ENCODE results near the gene DUSP28.

The DUSP28 gene

DNA sequence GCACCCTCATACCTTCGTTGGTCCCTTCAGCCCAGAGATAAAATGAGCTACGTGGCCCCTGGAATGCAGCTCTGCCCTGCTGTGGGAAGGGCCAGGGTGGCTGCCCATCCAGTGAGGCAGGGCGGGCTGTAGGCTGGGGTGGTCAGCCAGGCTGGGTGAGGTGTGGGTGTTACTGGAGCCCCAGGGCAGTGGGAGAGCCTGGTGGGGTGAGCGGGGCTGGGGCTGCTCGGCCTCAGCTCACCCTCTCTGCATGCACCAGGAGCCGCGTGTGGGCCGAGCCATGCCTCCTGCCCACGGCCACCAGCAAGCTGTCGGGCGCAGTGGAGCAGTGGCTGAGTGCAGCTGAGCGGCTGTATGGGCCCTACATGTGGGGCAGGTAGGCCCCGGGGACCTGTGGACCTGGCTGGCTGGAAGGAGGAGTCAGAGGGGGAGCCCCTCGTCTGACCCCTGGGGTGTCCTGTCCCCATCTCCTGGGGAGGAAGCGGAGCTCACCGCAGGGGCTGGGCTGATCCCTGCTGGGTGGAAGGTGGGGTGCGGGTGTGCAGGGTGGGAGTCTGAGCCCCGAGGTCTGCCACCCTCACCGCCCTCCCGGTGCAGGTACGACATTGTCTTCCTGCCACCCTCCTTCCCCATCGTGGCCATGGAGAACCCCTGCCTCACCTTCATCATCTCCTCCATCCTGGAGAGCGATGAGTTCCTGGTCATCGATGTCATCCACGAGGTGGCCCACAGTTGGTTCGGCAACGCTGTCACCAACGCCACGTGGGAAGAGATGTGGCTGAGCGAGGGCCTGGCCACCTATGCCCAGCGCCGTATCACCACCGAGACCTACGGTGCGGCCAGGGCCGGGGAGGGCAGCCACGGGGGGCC, 13.6 kb downstream of the DUSP28 start:
- no peak for DNase-seq

DNA sequence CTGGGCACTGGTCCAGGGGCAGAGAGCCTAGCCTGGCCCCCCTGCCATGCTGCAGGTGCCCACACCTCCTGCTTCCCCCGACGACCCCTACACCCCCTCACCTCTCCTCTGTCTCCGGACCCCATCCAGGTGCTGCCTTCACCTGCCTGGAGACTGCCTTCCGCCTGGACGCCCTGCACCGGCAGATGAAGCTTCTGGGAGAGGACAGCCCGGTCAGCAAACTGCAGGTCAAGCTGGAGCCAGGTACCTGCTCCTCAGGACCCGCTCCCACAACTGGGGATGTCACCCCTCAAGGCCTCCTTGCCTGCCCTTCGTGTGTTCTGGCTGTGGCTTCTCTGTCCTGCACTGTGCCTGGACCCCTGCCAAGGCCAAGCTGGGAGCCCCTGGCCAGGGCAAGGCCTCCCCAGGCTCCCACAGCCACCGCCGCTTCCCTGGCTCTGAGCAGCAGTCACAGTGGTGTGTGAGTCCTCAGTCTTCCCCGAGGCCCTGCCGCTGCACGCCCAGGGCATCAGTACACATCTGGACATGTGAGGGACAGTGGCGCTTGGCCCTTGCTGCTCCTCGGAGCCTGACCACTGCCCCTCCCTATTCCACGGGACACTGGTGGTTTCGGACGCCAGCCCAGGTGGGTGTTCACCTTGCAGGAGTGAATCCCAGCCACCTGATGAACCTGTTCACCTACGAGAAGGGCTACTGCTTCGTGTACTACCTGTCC, 14.4 kb downstream of the DUSP28 start:
- no peak for DNase-seq

DNA sequence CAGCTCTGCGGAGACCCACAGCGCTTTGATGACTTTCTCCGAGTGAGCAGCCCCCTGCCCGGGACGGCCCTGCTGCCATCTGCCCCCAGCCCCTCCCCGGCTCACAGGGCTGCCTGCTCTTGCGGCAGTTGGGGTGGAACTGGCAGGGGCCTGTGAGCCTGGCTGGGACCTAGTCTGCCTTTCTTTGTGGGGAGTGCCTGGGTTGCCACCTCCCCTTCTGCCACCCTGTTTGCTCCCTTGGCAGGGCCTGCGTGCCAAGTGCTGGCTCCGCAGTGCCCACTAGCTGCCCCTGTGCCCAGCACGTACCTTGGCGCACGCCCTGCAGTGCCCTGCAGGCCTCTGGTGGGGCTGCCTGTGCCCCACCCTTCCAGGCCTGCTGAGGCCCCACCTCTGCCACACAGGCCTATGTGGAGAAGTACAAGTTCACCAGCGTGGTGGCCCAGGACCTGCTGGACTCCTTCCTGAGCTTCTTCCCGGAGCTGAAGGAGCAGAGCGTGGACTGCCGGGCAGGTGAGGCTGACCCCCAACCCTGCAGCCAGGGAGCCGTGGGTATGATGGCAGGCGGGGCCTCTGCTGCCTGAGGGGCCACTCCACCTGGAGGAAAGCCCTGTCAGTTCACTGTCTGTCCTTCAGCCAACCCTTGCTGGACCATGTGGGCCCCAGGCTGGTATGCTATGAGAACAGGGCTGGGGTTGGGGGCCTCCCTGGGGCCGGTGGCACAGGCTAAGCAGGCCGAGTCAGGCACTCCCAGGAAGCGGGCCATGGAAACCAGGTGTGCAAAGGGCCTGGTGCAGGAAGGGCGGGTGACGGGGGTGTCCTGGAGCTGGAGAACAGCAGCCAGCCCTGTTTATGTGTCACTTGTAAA, 15.2 kb downstream of the DUSP28 start:
- no peak for DNase-seq

DNA sequence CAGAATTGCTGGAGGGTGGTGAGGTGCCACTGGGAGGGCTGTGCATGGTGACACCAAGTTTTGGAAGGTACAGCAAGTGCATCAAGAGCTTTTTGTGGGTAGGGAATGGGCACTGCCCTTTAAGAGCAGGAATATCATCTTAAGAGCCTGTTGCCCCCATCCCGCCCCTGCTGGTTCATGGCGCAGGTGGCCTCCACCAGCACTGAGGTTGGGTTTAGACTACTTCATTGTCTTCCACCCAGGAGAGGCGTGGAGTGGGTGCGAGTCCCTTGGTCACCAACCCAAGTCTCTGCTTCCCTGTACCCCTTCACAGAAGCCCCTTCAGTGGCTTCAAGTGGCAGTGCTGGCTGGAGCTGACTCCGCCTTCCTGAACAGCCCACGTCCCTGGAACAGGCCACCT, 15.9 kb downstream of the DUSP28 start:
- DNase-seq = no peak

DNA sequence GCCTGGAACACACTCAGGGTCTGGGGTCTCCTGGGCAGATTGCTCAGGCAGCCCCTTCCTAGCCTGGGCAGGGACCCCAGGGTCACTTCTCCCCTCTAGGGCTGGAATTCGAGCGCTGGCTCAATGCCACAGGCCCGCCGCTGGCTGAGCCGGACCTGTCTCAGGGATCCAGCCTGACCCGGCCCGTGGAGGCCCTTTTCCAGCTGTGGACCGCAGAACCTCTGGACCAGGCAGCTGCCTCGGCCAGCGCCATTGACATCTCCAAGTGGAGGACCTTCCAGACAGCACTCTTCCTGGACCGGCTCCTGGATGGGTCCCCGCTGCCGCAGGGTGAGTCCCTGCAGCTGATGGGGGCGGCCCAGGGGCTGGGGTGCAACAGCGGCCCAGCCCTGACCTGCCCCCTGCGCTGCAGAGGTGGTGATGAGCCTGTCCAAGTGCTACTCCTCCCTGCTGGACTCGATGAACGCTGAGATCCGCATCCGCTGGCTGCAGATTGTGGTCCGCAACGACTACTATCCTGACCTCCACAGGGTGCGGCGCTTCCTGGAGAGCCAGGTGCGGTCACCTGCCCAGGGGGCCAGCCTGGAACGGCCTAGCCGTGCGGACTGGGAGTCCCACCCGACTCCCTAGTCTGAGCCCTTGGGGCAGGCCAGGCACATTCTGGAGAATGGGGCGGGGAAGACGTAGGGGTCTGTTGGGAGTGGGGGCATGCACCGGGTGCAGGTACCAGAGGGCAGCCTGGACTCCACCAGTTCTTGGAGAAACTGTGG, 16.5 kb downstream of the DUSP28 start:
- DNase-seq = no peak

DNA sequence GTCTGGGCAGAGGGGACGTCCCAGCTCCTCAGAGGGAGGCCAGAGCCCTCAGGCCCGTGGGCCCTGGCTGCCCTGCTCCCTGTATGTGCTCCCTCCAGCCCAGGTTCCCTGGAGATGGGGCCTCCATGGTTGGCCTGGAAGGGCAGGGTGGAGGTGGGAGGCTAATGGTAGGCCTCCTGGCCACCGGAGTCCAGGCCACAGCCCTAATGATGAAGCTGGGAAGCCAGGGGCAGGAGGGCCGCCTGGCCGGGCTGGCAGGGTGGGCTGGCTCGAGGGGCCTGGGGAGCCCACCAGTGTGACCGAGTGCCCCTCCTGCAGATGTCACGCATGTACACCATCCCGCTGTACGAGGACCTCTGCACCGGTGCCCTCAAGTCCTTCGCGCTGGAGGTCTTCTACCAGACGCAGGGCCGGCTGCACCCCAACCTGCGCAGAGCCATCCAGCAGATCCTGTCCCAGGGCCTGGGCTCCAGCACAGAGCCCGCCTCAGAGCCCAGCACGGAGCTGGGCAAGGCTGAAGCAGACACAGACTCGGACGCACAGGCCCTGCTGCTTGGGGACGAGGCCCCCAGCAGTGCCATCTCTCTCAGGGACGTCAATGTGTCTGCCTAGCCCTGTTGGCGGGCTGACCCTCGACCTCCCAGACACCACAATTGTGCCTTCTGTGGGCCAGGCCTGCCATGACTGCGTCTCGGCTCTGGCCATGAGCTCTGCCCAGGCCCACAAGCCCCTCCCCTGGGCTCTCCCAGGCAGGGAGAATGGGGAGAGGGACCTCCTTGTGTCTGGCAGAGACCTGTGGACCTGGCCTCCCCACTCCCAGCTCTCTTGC, 17.3 kb downstream of the DUSP28 start:
- DNase-seq = no peak

DNA sequence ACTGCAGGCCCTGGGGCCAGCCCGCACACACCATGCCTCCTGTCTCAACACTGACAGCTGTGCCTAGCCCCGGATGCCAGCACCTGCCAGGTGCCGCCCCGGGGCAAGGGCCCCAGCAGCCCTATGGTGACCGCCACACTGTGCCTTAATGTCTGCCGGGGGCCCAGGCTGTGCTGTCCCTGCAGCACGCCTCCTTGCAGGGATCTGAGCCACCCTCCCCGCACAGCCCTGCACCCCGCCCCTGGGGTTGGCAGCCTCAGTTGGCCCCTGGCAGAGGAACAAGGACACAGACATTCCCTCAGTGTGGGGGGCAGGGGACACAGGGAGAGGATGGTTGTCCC, 17.9 kb downstream of the DUSP28 start:
- no peak for DNase-seq

DNA sequence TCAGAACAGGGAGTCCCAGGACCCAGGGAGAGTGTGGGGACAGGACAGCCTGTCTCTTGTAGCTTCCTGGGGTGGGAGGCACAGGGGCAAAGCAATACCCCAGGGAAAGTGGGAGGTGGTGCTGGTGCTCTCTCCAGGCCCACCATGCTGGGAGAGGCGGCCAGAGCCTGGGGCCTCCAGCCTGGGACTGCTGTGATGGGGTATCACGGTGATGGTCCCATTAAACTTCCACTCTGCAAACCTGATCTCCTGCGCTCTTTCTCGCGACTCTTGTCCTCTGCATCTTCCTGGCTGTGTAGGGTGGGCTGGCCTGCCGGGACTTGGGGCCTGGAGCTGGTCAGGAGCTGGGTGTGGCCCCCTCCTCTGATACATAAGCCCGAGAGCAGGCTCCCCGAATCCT, 18.3 kb downstream of the DUSP28 start:
- DNase-seq = no peak

DNA sequence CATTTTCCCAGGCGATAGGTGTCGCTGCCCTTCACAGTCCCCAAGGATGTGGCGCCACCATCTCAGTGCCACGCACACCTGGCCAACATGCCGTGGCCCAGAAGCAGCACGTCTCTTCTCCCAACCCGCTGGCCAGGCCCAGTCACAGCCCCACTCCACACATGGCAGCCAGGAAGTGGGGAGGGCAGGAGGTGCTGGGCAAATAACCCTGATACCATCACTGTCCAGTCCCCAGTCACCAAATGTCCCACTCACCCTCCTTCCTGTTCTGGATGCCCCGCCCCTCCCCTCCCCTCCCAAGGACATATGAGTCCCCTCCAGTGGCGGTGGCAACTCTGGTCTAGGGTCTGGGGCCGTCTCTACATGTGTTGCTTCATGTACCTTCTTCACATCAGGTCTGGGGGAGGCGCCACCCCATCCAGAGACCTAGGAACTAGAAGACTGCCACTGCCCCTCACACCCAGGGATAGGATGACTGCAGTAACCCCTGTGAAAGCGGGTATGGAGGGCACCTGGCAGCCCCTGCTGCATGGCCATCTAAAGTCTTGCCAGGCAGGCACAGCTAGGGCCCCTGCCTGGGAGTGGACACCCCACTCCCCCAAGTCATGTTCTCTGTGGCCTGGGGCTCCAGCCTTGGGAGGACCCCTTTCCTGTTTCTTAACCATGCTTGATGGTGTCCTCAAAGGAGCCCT, 19.1 kb downstream of the DUSP28 start:
- DNase-seq = no peak

DNA sequence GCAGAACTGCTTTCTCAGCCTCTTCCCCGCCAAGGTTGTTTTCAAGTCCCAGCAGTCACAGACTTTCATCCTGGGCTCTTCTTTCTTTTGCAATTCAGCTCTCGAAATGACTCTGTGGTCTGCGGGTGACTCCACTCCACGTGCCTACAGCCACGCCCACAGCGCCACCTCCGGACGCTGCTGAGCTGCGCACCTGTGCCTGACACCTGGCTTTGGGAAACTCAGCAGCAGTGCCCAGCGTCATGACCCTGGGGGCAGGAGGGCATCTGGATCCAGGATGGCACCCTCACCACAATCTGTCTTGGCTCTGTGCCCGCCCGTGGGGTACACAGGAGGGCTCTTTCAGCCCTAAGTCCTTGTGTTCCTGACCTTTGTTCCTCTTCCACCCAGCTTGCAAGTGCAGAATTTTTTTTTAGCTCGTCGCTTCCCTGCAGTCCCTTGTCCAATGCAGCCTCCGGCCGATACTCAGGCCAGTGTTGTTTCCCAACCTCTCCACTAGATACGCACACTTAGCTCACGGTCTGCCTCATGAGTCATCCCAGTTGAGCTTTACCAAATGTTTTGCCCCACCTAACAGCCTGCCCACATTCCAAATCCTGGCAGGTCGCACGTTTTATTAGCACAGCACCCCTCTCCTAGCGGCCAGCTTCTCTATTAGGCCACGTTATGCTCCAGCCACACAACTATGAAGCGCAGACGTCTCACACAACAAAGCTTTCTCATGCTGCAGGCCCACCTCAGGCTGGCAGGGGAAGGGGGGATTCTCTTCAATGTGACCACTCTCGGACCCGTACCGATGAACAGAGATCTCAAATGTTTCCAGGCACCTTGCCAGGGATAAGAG, 19.8 kb downstream of the DUSP28 start:
- peak; percentile 25 for DNase-seq

DNA sequence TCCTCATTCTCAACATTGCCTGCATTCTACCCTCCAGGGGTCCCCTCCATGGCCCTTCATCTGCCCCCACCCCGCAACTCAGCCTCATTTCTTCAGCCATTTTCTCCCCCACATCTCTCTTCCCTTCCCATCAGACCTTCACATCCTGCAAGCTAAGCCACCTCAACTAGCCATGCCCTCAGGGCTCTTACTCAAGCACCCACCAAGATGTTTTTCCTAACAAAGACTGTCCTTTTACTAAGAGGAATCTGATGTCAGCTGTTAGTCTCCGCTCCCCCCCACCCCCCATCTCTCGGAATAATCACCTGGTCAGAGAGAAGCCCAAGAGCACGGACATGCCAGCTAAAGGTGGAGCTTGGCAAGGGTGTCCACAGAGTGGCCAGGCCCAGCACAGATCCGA, 21.7 kb downstream of the DUSP28 start:
- DNase-seq = no peak

DNA sequence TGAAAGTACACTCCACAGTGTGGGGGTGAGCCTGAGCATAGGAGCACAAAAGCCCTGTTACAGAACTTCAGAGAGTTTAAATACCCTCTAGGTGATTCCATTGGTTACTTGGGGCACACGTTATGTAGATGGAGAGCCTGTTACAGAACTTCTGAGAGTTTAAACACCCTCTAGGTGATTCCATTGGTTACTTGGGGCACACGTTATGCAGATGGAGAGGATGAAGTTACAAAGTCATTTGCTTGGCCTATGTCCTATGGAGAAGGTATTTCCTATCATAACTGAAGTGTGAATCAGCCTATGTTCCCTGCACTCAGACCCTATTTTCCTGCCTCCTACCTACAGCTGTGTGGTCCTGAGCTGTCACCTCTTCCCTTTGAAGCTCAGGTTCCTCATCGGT, 22.6 kb downstream of the DUSP28 start:
- DNase-seq = no peak

DNA sequence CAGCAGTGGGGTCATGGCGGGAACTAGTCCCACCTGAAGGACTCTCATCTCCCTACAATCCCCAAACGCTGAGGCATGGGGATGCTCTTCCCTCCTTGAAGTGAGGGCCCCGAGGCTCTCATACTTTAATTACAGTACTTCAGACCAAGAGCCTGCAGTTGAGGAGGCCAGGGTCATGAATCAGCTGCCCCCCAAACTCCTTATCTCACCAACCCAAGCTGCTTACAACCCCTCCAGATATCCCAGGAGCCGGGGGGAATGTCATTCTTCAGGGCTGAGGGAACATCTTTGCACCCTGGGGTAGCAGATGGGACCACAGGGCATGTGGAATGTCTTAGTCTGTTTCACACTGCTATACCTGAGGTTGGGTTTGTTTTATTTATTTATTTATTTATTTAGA, 23.6 kb downstream of the DUSP28 start:
- no peak for DNase-seq

DNA sequence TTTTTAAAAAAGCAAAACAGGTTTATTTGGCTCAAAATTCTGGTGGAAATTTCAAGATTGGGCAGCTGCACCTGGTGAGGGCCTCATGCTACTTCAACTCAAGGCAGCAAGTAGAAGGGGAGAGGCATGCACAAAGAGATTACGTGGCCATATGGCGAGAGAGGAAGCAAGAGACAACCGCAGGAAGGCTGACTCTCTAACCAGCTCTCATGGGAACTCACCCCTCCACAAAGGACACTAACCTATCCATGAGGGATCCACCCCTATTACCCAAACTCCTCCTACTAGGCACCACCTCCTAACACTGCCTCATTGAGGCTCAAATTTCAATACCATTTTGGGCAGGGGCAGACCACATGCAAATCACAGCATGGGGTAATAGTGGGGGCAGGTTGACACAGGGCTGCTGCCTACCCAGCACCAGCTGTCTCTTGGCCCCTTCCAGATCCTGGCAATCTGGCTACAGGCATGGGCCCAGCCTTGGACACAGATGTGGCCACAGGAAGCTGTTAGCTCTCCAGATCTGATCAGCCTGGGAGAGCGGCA, 24.4 kb downstream of the DUSP28 start:
- DNase-seq = no peak

DNA sequence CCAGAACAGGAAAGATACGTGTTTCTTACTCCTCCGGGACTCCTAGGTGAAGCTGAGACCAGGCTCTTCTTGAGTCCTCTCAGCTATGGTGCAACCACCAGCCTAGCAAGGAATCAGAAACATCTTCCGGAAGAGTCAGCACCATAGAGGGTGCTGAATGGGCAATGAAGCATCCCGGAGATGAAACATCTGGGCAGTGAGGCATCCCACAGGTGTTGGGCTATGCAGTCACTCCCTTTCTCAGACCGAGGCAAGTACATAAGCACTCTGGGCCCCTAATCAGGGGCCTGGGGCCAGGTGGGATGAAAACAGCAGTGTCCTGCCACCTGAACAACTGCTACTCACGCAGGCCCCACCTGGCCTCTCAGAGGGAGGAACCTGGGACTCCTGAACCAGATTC, 24.9 kb downstream of the DUSP28 start:
- no peak for DNase-seq

DNA sequence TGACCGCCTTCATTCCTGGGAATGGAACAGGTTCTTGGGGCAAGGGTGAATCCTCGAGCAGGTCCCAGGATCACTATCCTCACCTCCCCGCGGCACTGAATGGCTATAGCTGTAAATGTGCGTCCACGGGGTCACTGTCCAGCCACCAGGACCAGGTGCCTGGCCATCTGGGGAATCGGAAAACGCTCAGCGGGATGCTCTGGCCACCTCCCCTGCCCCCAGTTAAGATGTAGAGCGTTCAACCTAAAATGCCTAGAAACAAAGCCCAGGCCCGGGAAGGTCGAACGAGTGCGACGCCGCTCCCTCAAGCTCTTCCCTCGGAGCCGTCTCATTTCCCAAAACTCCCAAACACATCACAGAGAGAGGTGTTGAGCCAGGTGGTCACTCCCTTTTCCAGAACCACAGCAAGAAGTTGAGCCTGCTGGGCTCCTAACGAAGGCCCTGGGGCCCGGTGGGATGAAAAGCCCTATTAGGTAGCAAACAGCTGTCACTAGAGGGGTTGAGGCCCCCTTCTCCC, 25.6 kb downstream of the DUSP28 start:
- DNase-seq = no peak

DNA sequence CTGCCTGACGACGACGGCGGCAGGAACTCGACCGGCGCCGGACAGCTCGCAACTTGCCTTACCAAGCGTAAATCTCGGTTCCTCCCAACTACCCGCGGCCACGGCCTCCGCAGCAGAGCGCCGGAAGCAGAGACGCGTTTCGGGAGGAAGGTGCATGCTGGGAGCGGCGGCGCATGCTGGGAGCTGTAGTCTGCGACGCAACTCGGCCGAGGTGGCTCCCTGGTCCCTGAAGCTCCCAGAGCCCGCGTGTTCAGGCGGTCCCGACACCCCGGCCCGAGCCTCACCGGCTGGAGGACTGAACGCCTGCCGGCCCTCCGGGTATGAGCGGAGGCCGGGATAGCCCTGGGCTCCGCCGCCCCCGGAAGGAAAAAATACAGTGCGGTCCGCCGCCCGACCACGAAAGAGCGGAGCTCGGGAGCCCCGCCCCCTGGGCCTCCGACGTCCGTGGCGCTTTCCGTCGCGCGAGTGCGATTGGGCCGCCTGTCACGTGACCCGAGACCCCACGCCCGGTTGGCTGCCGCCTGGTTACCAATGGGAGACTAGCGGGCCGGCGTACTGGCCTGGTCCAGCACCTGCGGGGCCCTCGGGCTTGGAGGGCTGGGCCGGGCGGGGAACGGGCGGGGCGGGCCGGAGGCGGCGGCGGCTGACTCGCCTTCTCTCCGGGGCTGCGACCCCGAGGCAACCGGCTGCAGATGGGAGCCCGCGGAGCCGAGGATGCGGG, 26.2 kb downstream of the DUSP28 start, which contains the start of gene CAPN10:
CAPN10 (plus strand) TSS at position 537 of the 721 bp plus-strand sequence; CDS start at position 715, 178 bp downstream.
- DNase-seq = peak; percentile 88

DNA sequence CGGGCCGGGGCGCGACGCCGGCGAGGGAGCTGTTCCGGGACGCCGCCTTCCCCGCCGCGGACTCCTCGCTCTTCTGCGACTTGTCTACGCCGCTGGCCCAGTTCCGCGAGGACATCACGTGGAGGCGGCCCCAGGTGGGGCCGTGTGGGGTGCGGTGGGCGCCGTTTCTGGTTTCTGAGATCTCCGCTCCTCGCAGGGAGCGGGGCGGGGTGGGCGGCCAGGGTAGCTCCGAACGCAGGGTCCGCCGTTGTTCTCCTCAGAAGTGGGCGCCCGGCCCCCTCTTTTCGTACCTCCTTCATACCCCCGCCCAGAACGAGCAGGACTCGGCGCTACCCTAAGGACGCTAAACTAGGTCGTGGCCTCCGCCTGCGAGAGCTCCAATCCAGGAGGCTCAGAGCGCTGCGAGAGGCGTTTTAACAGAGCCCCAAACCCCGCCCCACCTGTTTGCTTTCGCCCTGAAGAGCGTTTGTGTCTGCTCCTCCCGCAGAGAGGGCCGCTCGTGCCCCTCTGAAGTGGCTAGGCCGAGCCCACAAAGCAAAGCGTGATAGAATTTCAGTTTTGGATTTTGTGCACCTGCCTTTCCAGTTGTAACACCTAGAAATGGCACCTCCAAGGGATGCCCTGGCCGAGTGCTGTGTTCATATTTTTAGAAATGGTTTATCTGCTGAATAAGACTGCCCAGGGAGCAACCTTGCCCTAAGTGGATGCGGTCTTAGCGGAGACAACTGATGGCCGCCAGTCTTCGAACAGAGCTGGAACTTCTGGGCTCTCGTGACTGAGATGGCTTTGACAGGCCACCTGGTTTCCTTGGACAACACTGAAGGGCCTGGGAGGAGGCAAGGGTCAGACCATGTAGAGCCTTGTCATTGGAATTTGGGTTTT, 27.0 kb downstream of the DUSP28 start:
- peak; percentile 80 for DNase-seq
